Measurements from ENCODE around the gene NFATC2. TPM values are rescaled to one million over a fixed set of nuclear protein-coding genes. Genes with fewer than 3 reads are reported as not detected.

The NFATC2 gene
- total RNA-seq, 1 experiment from 2014 or later = 0.61 TPM

GRCh38 chr20:51440589-51440988 is 101.9 kb downstream of the NFATC2 start:
- no peaks in the 10 kb centered on the region for H3K27me3 ChIP-seq (ENCODE audit: insufficient read depth, low read length)
- no peak overlapping the region for H3K18ac ChIP-seq (ENCODE audit: insufficient read length, low read depth, low read length)
- Mint-ChIP-seq H3K4me3 (no peak overlapping the region), H3K4me1 (peaks cover 5 to 22% of the 10 kb centered on the region in 2 experiments), H3K27me3 (ENCODE audit: low read depth) (peaks cover 2% of the 10 kb centered on the region), H3K36me3 (ENCODE audit: insufficient read depth in 1 of 3, low read depth in 3 of 3) (no peaks in the 10 kb centered on the region; a peak in 1 of 7 replicates), H3K27ac (no peak overlapping the region), H3K9me3 (no peaks in the 10 kb centered on the region)
- WGBS (ENCODE audit: extremely low coverage, insufficient read length, low lambda C conversion rate) = no CpG with 5 or more reads among the region's 7 CpGs
- no peak overlapping the region for H3K27ac ChIP-seq (ENCODE audit: insufficient read length, low read depth, low read length)
- H3K4me1 ChIP-seq (ENCODE audit: insufficient read depth, low read length) = no peaks in the 10 kb centered on the region
- H3K56ac ChIP-seq (ENCODE audit: insufficient read length, low read depth, low read length) = no peak overlapping the region
- no peak overlapping the region for H3T11ph ChIP-seq (ENCODE audit: low read length)
- no peak overlapping the region for H2BK5ac ChIP-seq (ENCODE audit: insufficient read length, low read length)
- H2BK120ac ChIP-seq (ENCODE audit: low read depth, low read length, poor library complexity, severe bottlenecking) = no peak overlapping the region
- no peak for DNase-seq
- H3K14ac ChIP-seq (ENCODE audit: insufficient read depth, low read length) = no peak overlapping the region
- no peak overlapping the region for H2BK20ac ChIP-seq (ENCODE audit: low read depth, low read length, poor library complexity, severe bottlenecking)
- H3K79me2 ChIP-seq (ENCODE audit: insufficient read depth, low read length) = no peaks in the 10 kb centered on the region
- H3K79me1 ChIP-seq (ENCODE audit: insufficient read depth, low read depth, low read length, poor library complexity, severe bottlenecking) = no peaks in the 10 kb centered on the region
- no peak overlapping the region for H2AFZ ChIP-seq (ENCODE audit: low read length)
- no peak overlapping the region for H2BK12ac ChIP-seq (ENCODE audit: insufficient read length, low read depth, low read length)
- no peak overlapping the region for H3K23ac ChIP-seq (ENCODE audit: insufficient read length, low read depth, low read length)
- H3K4me2 ChIP-seq (ENCODE audit: insufficient read depth, insufficient read length, low read length) = no peak overlapping the region
- no peak overlapping the region for H3K4ac ChIP-seq (ENCODE audit: low read depth, low read length)
- H4K20me1 ChIP-seq (ENCODE audit: control insufficient read depth, insufficient read depth, insufficient read length) = no peaks in the 10 kb centered on the region
- H4K91ac ChIP-seq (ENCODE audit: insufficient read length, low read depth, low read length) = no peak overlapping the region
- no peak overlapping the region for H2BK15ac ChIP-seq (ENCODE audit: low read depth, low read length)
- H3K23me2 ChIP-seq (ENCODE audit: insufficient read length, low read depth, low read length, poor library complexity, severe bottlenecking) = no peaks in the 10 kb centered on the region
- no peaks in the 10 kb centered on the region for H3K9me3 ChIP-seq (ENCODE audit: control insufficient read depth, low read depth, low read length)
- no peak overlapping the region for H4K5ac ChIP-seq (ENCODE audit: insufficient read length, low read depth, low read length)
- no peak overlapping the region for H4K8ac ChIP-seq (replicated peaks; ENCODE audit: insufficient read length, low read depth, low read length)
- H2AK5ac ChIP-seq (ENCODE audit: insufficient read length, low read length) = no peak overlapping the region
- TF ChIP-seq, protein P1, sequence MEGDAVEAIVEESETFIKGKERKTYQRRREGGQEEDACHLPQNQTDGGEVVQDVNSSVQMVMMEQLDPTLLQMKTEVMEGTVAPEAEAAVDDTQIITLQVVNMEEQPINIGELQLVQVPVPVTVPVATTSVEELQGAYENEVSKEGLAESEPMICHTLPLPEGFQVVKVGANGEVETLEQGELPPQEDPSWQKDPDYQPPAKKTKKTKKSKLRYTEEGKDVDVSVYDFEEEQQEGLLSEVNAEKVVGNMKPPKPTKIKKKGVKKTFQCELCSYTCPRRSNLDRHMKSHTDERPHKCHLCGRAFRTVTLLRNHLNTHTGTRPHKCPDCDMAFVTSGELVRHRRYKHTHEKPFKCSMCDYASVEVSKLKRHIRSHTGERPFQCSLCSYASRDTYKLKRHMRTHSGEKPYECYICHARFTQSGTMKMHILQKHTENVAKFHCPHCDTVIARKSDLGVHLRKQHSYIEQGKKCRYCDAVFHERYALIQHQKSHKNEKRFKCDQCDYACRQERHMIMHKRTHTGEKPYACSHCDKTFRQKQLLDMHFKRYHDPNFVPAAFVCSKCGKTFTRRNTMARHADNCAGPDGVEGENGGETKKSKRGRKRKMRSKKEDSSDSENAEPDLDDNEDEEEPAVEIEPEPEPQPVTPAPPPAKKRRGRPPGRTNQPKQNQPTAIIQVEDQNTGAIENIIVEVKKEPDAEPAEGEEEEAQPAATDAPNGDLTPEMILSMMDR (conservative IDR thresholded peaks at IDR 0.05) = no peak
- no peak overlapping the region for H3K9ac ChIP-seq (ENCODE audit: extremely low read depth, insufficient read length, low read length)
